HEK293 (cell line): Measurements from ENCODE around the gene SBK1.
"Not testable (repeated sequence)": the region's sequence is repeated elsewhere in the genome, so short reads cannot be mapped to it uniquely, and the experiment has no call there.

ENCODE experiments used
- CTCF ChIA-PET: fragments of 350-600 bp; formaldehyde crosslinking; extraction: SDS; loops from one replicate; lab custom pipeline; 2021; ENCODE audit warnings: antibody characterized with exemption; lab: Yijun Ruan, JAX
- POLR2A ChIA-PET: fragments of 300-600 bp; formaldehyde crosslinking; extraction: SDS; loops from one replicate; lab custom pipeline; 2020; ENCODE audit warnings: antibody characterized with exemption, inconsistent platforms; lab: Yijun Ruan, JAX
- H3K27ac ChIP-seq: fragments of 200-500 bp; sonication (Bioruptor generic); 2 replicates; pipeline ENCODE4 v1.5.1; 2014; ENCODE audit warnings: low read depth, low read length, control low read depth, inconsistent platforms; ENCODE audit errors: extremely low read depth
- H3K36me3 ChIP-seq, 2 experiments: fragments of 200-500 bp in 1 of 2; sonication (Bioruptor generic) in 1 of 2; 1 replicate in 1 of 2; 2 replicates in 1 of 2; pipeline ENCODE4 v1.5.1; 2014 to 2017; ENCODE audit warnings: inconsistent platforms in 2 of 2, low read length in 2 of 2; ENCODE audit not compliant: control insufficient read depth in 2 of 2, insufficient read depth in 1 of 2
- H3K4me1 ChIP-seq: fragments of 200-500 bp; sonication (Bioruptor generic); 2 replicates; pipeline ENCODE4 v1.5.1; 2014; ENCODE audit warnings: mild to moderate bottlenecking, low read length, inconsistent platforms; ENCODE audit not compliant: control insufficient read depth, insufficient read depth
- H3K4me3 ChIP-seq: 2 replicates; pipeline ENCODE4 v1.5.1; 2011; ENCODE audit warnings: low read depth, mild to moderate bottlenecking, control low read depth, low read length, moderate library complexity
- H3K9me3 ChIP-seq: fragments of 200-500 bp; sonication (Bioruptor generic); 2 replicates; pipeline ENCODE4 v1.5.1; 2014; ENCODE audit warnings: low read depth, low read length, inconsistent platforms; ENCODE audit not compliant: control insufficient read depth, insufficient read depth
- FEZF1 ChIP-seq: fragments of 450-650 bp; formaldehyde crosslinking; IDR thresholded peaks from 2 replicates; pipeline ENCODE4 v1.5.1; 2016; ENCODE audit warnings: missing biosample characterization, missing genetic modification characterization
- GLI2 ChIP-seq: fragments of 450-650 bp; formaldehyde crosslinking; IDR thresholded peaks from 2 replicates; pipeline ENCODE4; 2017; ENCODE audit warnings: missing biosample characterization, missing genetic modification characterization, low read depth, borderline replicate concordance
- KLF10 ChIP-seq: fragments of 450-650 bp; IDR thresholded peaks from 2 replicates; pipeline ENCODE4 v1.5.1; 2018; ENCODE audit warnings: missing biosample characterization, mild to moderate bottlenecking, missing genetic modification characterization
- KLF7 ChIP-seq: fragments of 450-650 bp; formaldehyde crosslinking; IDR thresholded peaks from 2 replicates; pipeline ENCODE4 v1.5.1; 2016; ENCODE audit warnings: missing biosample characterization, missing genetic modification characterization, borderline replicate concordance
- MYNN ChIP-seq: fragments of 450-650 bp; formaldehyde crosslinking; IDR thresholded peaks from 2 replicates; pipeline ENCODE4 v1.5.1; 2016; ENCODE audit warnings: missing biosample characterization, missing genetic modification characterization, borderline replicate concordance
- PRDM10 ChIP-seq: fragments of 450-650 bp; formaldehyde crosslinking; IDR thresholded peaks from 2 replicates; pipeline ENCODE4 v1.5.1; 2016; ENCODE audit warnings: missing biosample characterization, missing genetic modification characterization
- PRDM6 ChIP-seq: fragments of 450-650 bp; formaldehyde crosslinking; IDR thresholded peaks from 2 replicates; pipeline ENCODE4 v1.5.1; 2017; ENCODE audit warnings: missing biosample characterization, missing genetic modification characterization
- YY2 ChIP-seq: fragments of 450-650 bp; formaldehyde crosslinking; IDR thresholded peaks from 2 replicates; pipeline ENCODE4 v1.5.1; 2016; ENCODE audit warnings: missing biosample characterization, missing genetic modification characterization
- ZBTB1 ChIP-seq: fragments of 450-650 bp; formaldehyde crosslinking; IDR thresholded peaks from 2 replicates; pipeline ENCODE4 v1.5.1; 2016; ENCODE audit warnings: missing biosample characterization, missing genetic modification characterization
- ZBTB17 ChIP-seq: fragments of 450-650 bp; formaldehyde crosslinking; IDR thresholded peaks from 2 replicates; pipeline ENCODE4 v1.5.1; 2016; ENCODE audit warnings: missing biosample characterization, missing genetic modification characterization
- ZFP3 ChIP-seq: fragments of 450-650 bp; formaldehyde crosslinking; IDR thresholded peaks from 2 replicates; pipeline ENCODE4 v1.5.1; 2016; ENCODE audit warnings: low read depth, missing biosample characterization, missing genetic modification characterization
- ZNF266 ChIP-seq: fragments of 450-650 bp; formaldehyde crosslinking; IDR thresholded peaks from 2 replicates; pipeline ENCODE4 v1.5.1; 2016; ENCODE audit warnings: missing biosample characterization, missing genetic modification characterization, low read depth
- ZNF391 ChIP-seq: fragments of 450-650 bp; formaldehyde crosslinking; IDR thresholded peaks from 2 replicates; pipeline ENCODE4 v1.5.1; 2016; ENCODE audit warnings: low read depth, missing biosample characterization, missing genetic modification characterization, borderline replicate concordance
- ZNF548 ChIP-seq: fragments of 450-650 bp; formaldehyde crosslinking; IDR thresholded peaks from 2 replicates; pipeline ENCODE4 v1.5.1; 2016; ENCODE audit warnings: missing biosample characterization, missing genetic modification characterization
- ZNF580 ChIP-seq: fragments of 450-650 bp; formaldehyde crosslinking; IDR thresholded peaks from 2 replicates; pipeline ENCODE4 v1.5.1; 2016; ENCODE audit warnings: missing biosample characterization, missing genetic modification characterization
- ZNF658 ChIP-seq: fragments of 450-650 bp; formaldehyde crosslinking; IDR thresholded peaks from 2 replicates; pipeline ENCODE4; 2016; ENCODE audit warnings: missing biosample characterization, missing genetic modification characterization
- ZNF660 ChIP-seq: fragments of 450-650 bp; IDR thresholded peaks from 2 replicates; pipeline ENCODE4 v1.5.1; 2018; ENCODE audit warnings: missing biosample characterization, mild to moderate bottlenecking, missing genetic modification characterization
- ZNF701 ChIP-seq: fragments of 450-650 bp; formaldehyde crosslinking; IDR thresholded peaks from 2 replicates; pipeline ENCODE4 v1.5.1; 2016; ENCODE audit warnings: missing biosample characterization, missing genetic modification characterization
- ZSCAN30 ChIP-seq: fragments of 450-650 bp; IDR thresholded peaks from 2 replicates; pipeline ENCODE4 v1.5.1; 2018; ENCODE audit warnings: missing biosample characterization, mild to moderate bottlenecking, missing genetic modification characterization, moderate library complexity
- ZSCAN5A ChIP-seq: fragments of 450-650 bp; formaldehyde crosslinking; IDR thresholded peaks from 2 replicates; pipeline ENCODE4 v1.5.1; 2016; ENCODE audit warnings: missing biosample characterization, missing genetic modification characterization

The SBK1 gene

GRCh38 chr16:28326881-28327610, 34.7 kb downstream of the SBK1 start (continued):
- TF ChIP-seq ZBTB1 (tag by site-specific recombination): no peak
- no peak for TF ChIP-seq ZNF266 (tag by site-specific recombination)
- no peak for TF ChIP-seq ZNF658 (tag by site-specific recombination)
- no peak for TF ChIP-seq ZSCAN30
- no peak for TF ChIP-seq ZNF580
- TF ChIP-seq ZSCAN5A: no peak
- TF ChIP-seq ZNF701 (tag by site-specific recombination): no peak
- no peak for TF ChIP-seq ZNF548
- no peak for TF ChIP-seq ZNF391
- TF ChIP-seq MYNN (tag by site-specific recombination): no peak
- peak; percentile 64 for TF ChIP-seq PRDM10 (tag by site-specific recombination)
- TF ChIP-seq ZNF660 (tag by site-specific recombination): peak; percentile 58; the same call in 1 of the 2 replicates
- no peak for TF ChIP-seq ZFP3
- TF ChIP-seq PRDM6 (tag by site-specific recombination): no peak
- peak; percentile 63; the same call in 1 of the 2 replicates for TF ChIP-seq YY2 (tag by site-specific recombination)
- 0 out of 2 replicates have a peak, but pooled peaks have one; percentile 7 for TF ChIP-seq FEZF1 (tag by site-specific recombination)
- no peak for TF ChIP-seq KLF10
- no peak for TF ChIP-seq KLF7 (tag by site-specific recombination)
- no peak for TF ChIP-seq GLI2 (tag by site-specific recombination)

- CTCF ChIA-PET, H3K4me3 ChIP-seq, H3K4me1 ChIP-seq, H3K27ac ChIP-seq, POLR2A ChIA-PET, H3K36me3 ChIP-seq, H3K9me3 ChIP-seq: not testable (repeated sequence)
- TF ChIP-seq ZBTB17 (tag by site-specific recombination): peak; percentile 52
These were observed 37.9 kb downstream of the SBK1 start for GRCh38 chr16:28330232-28330631.

- POLR2A ChIA-PET, CTCF ChIA-PET, H3K27ac ChIP-seq, H3K36me3 ChIP-seq, H3K4me3 ChIP-seq, H3K4me1 ChIP-seq, H3K9me3 ChIP-seq: not testable (repeated sequence)
These were observed 38.7 kb downstream of the SBK1 start for GRCh38 chr16:28330981-28331380.

- H3K36me3 ChIP-seq, H3K4me1 ChIP-seq, H3K4me3 ChIP-seq, CTCF ChIA-PET, POLR2A ChIA-PET, H3K9me3 ChIP-seq, H3K27ac ChIP-seq: not testable (repeated sequence)
These were observed 40.3 kb downstream of the SBK1 start for GRCh38 chr16:28332632-28333031.

- POLR2A ChIA-PET, H3K27ac ChIP-seq, H3K36me3 ChIP-seq, H3K9me3 ChIP-seq, CTCF ChIA-PET, H3K4me1 ChIP-seq, H3K4me3 ChIP-seq: not testable (repeated sequence)
These were observed 43.4 kb downstream of the SBK1 start for GRCh38 chr16:28335678-28336077.
